ENCODE results near the gene DECR2. TPM values are rescaled to one million over a fixed set of nuclear protein-coding genes. Genes with fewer than 3 reads are reported as not detected.
"Not testable (repeated sequence)": the region's sequence is repeated elsewhere in the genome, so short reads cannot be mapped to it uniquely, and the experiment has no call there.

The DECR2 gene, protein sequence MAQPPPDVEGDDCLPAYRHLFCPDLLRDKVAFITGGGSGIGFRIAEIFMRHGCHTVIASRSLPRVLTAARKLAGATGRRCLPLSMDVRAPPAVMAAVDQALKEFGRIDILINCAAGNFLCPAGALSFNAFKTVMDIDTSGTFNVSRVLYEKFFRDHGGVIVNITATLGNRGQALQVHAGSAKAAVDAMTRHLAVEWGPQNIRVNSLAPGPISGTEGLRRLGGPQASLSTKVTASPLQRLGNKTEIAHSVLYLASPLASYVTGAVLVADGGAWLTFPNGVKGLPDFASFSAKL
- total RNA-seq = 10 to 100 TPM; 12.6 to 14.6 TPM

DNA sequence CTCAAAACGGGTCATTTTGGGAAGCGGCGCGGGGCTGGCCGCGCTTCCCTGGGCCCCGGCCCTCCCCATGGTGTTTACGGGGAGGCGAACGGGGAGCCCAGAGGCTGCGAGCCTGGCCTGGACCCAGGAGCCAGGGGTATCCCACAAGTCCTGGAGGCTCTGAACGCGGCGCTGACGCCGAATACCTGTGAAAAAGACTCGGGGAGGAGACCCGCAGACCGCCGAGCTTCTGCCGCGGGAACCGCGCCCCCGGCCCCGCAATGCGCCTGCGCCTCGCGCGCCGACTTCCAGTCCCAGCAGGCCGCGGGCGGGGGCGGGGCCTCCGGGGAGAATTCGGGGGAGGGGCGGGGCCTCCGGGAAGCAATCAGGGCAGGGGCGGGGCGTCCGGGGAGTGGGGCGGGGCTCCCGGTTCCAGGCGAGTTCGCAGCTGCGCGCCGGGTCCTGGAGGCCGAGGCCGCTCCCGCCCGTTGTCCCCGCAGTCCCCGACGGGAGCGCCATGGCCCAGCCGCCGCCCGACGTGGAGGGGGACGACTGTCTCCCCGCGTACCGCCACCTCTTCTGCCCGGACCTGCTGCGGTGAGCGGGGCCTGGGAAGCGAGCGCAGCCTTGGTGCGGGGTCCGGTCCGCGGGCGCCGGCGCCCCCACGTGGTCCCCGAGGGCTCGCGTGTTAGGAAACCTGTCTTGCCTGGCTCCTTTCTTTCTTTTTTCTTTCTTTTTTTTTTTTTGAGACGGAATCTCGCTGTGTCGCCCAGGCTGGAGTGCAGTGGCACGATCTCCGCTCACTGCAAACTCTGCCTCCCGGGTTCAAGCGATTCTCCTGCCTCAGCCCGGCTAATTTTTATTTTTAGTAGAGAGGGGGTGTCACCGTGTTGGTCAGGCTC is at the start of gene DECR2:
DECR2 (plus strand) TSS at position 418 of the 881 bp plus-strand sequence; CDS start at position 497, 79 bp downstream.
- ATAC-seq = peak; percentile 89
- peak; percentile 95 to 97 for DNase-seq (ENCODE audit: low spot score in 2 of 2)
- no peaks in the 10 kb centered on the region for H3K36me3 Mint-ChIP-seq
- H3K27ac Mint-ChIP-seq = peak within 1 kb of the TSS; percentile 86 to 91
- no peaks in the 10 kb centered on the region for H3K9me3 Mint-ChIP-seq

DNA sequence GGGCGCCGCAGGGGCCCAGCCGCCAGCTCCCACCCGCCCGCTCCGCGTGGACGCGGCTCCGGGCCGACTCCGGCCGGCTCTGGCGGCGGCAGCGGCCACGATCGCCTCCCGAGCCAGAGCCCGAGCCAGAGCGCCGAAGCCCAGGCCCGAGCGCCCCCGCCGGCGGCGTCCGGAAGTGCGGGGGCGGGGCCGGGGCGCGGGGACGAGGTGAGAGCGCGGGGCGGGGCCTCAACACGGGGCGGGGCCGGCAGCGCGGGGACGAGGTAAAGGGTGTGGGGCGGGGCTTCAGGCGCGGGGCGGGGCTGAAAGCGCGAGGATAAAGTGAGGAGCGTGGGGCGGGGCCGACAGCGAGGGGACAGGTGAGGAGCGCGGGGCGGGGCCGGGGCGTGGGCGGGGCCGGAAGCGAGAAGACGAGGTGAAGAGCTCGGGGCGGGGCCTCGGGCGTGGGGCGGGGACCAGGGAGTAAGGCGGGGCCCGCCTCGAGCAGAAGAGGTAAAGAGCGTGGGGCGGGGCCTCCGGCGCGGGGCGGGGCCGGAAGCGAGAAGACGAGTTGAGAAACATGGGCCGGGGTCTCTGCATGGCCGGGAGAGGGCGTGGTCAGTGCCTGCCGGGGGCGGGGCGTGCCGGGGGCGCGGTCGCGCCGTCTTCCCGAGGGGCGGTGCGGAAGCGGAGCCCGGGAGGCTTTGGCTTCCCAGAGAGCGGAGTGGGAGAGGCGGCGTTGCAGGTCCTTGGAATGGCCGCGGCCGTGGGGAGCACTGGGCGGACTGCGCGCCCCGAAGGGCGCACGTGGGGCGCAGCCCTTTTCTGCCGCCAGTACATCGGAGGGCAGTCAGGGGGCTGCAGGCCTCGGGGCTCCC is 48.9 kb upstream of the DECR2 start, which contains the start of gene AXIN1:
AXIN1 (minus strand) TSS at position 177 of the 857 bp plus-strand sequence. CDS start 5,698 bp downstream, outside the sequence.
- ATAC-seq (peak; percentile 70 to 87), DNase-seq (ENCODE audit: low spot score in 2 of 2) (peak; percentile 98 to 100)
- peak within 1 kb of the TSS in 1 of 2 donors; percentile 98 for H3K27ac Mint-ChIP-seq
- peaks cover 5 to 8% of the 10 kb centered on the region in 2 donors for H3K36me3 Mint-ChIP-seq
- no peaks in the 10 kb centered on the region for H3K9me3 Mint-ChIP-seq

DNA sequence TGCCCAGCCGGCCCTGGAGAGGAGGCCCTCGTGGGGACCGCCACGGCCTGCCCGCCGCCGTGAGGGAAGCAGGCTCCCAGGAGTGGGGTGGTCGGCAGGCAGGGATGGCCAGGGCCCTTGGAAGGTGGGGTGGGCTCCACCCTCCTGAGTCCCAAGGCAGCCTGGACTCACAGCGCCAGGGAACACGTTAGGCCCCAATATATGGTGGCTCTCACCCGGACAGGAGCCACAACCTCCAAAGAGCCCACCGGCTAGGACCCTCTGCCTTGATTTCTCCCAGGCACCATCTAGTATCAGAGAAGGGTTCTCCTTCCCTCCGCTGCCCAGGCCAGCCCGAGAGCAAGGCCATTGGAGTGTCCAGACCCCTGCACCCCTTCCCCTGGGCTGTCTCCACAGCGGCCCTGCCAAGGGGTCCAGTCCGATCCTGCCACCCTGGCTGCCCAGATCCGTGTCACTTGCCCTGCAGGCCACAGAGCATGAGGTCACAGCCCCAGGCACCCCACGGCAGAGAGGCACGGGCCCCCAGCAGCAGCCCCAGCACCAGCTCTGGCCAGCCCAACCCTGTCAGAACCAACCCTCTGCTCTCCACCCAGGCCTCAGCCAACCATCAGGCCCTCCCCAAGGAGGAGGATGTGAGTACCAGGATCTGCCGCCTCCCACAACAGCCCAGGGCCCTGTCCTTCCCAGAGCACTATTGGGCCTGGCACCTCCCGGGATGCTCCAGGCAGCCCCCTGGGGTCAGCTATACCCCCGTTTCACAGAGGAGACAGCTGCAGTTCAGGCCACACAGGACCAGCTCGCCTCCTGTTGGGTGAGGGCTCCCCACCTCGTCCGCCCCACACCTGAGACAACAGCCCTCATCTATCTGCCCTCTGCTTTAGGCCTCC is 48.0 kb upstream of the DECR2 start:
- Mint-ChIP-seq H3K9me3 (no peaks in the 10 kb centered on the region), H3K27ac (peak overlapping the region in 1 of 2 donors; percentile 28), H3K36me3 (peaks cover 5 to 8% of the 10 kb centered on the region in 2 donors)
- DNase-seq (ENCODE audit: low spot score in 2 of 2) = peak in 1 of 2 donors; percentile 62
- no peak for ATAC-seq

DNA sequence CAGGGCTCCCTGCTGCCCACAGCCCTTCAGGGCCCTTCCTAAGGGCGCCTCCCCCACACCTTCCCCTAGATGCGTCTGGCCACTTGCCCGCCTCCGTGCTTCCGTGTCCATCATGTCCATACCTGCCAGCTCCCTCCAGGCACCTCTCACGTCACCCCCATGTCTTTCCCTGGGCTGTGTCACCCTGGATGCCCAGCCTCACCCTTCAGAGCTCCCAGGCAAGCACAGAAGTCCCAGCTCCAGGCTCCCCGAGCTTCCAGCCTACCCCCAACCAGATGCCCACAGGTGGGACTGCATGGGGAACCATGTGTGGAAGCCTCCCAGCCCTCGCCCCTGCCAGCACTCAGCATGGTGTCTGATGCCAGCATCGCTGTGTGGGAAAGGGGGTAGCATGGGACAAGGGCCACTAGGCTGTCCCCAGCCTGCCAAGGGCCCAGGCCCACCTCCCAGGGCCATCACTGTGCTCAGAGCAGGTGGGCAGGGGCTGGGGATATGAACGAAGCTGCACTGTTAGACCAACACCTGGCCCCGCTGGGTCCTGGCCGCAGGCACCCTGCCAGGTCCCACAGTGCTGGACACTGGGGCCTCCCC is 47.3 kb upstream of the DECR2 start:
- Mint-ChIP-seq H3K36me3 (peaks cover 5 to 8% of the 10 kb centered on the region in 2 donors), H3K9me3 (no peaks in the 10 kb centered on the region), H3K27ac (peak overlapping the region in 1 of 2 donors; percentile 28)
- DNase-seq (ENCODE audit: low spot score in 2 of 2) (peak in 1 of 2 donors; percentile 60), ATAC-seq (no peak)

DNA sequence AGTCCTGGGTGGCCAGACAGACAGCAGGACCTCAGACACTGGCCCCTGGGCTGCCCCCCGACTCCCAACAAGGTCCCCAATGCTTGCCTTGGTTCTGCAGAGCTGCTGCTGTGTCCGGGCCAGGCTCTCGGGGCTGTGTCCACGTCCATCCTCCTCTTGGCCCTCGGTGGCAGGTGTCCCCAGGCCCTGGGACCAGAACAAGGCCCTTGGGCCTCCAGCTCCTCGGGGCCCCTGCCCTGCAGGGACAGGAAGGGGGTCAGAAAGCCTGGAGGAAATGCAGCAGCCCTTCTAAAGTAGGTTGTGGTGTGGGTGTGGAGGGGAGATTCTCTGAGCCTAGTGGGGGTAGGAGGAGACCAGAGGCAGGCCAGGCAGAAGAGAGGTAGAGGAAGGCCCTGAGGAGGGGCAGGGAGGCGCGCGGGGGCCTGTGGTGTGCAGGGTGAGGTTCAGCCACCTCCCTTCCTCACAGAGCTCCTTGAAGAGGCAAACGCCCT is 46.7 kb upstream of the DECR2 start:
- Mint-ChIP-seq H3K9me3 (no peaks in the 10 kb centered on the region), H3K27ac (peak overlapping the region; percentile 40 to 46), H3K36me3 (peaks cover 5 to 8% of the 10 kb centered on the region in 2 donors)
- DNase-seq (ENCODE audit: low spot score in 2 of 2) (peak in 1 of 2 donors; percentile 56), ATAC-seq (no peak)

DNA sequence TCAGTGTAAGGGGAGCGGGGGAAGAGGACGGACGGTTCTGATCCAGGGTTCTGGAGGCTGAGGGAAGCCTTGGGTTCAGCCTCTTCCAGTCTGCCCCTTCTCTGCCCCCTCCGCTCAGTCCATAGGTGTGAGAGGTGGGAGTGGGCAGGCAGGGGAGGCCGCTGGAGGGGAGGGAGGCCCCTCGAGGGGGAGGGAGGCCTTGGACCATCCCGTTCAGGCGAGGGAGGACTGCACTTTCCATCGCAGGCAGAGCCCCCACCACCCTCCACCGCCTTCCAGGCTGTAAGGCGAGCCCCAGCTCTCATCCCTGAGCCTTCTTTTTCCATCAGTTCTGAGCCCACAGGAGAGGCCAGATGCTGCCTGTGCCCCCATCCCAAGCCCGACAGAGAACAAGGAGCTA is 44.9 kb upstream of the DECR2 start:
- ATAC-seq (no peak), DNase-seq (ENCODE audit: low spot score in 2 of 2) (no peak)
- Mint-ChIP-seq H3K36me3 (no peaks in the 10 kb centered on the region), H3K27ac (no peak overlapping the region), H3K9me3 (no peaks in the 10 kb centered on the region)

DNA sequence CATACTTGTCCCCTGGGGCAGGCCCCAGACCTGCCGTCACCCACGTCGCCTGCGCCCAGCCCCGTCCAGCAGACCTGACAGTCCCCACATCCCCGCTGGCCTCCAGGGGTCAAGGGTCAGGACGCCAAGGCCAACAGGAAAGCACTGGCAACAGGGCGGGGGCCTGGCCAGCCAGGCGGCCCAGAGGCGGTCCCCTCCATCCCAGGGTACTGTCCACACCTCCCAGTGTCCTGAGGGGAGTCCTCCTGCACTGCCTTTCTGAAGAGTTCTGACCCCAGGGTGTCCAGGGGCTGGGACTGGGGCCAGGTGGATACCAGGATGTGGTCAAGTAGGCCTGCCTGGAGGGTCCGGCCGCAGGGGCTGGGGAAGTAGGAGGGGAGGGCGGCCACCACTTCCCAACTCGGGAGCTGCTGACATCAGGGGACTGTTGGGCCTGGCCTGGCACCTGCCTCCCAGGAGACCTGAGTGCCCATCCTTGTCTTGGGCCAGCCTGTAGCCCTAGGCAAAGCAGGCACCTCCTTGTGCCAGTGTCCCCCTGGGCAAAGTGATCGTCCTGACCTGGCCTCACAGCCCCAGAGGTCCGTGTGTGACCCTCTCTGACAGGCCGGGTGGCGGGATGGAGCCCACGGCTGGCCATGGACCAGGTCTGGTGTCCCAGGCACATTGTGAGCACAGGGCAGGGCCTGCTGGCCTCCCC is 42.5 kb upstream of the DECR2 start:
- Mint-ChIP-seq H3K9me3 (no peaks in the 10 kb centered on the region), H3K36me3 (no peaks in the 10 kb centered on the region), H3K27ac (no peak overlapping the region)
- ATAC-seq (no peak), DNase-seq (ENCODE audit: low spot score in 2 of 2) (peak in 1 of 2 donors; percentile 56)

DNA sequence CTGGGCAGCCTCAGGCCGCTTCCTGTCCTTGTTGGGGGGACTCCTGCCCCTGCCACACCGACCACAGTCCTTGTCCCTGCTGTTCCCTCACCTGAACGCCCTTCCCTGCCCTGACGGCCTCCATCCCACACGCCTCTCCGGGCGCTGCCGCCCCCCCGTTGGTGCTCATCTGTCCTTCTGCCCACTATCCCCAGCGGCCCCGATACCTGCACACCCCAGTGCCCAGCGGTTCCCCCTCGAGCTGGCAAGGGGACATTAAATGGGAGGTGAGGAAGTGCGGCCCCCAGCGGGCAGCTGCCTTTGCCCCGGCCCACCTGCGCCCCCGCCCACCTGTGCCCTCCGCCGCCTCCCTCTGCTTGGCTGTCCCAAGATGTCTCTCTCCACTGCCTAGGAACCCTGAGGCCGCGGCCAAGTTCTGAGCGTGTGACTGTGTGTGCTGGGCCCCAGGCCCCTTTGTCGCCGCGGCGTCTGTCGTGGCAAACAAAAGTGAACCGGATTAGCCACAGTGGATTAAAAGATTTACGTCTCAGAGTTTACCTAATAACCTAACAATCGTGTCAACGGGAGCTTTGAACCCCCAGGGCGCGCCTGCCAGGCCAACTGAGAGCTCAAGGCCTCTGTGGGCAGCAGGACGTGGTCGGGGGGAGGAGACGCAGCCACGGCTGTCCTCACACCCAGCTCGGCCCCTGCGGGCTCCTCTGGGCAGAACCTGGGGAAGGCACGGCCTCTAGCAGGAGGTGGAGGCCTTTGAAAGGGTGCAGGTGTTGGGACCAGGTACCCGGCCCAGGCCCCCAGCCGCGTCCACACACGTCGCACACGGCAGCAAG is 41.6 kb upstream of the DECR2 start:
- DNase-seq (ENCODE audit: low spot score in 2 of 2) (peak in 1 of 2 donors; percentile 56), ATAC-seq (no peak)
- Mint-ChIP-seq H3K27ac (no peak overlapping the region), H3K36me3 (no peaks in the 10 kb centered on the region), H3K9me3 (no peaks in the 10 kb centered on the region)

DNA sequence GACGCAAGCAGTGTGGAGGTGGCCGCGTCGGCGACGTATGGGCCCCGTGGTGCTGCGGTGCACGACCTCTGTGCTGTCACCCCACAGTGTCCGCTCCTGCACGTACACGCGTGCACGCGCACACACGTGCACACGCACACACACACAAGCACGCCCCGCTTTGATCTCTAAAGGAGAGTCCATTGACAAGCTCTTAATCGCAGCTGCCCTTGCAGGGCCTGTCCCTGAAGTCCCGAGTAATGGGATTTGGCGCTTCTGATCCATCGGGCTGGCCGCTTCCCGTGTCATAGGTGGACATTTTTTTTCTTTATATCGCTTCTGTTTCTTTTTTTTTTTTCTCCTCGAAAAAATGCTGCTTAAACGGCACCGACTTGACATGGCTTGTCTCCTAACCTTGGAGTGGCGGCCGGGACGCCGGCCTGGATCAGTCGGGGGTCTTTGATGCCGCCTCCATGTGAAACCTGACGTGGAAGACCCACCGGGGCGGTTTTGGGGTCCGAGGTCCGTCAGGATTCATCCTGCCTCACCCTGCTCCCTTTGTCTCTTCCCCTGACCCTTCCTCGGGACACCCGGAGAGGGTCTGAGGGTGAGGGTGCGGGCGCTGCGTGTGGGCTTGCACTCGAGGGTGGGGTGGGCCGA is 40.9 kb upstream of the DECR2 start:
- ATAC-seq (no peak), DNase-seq (ENCODE audit: low spot score in 2 of 2) (no peak)
- H3K36me3 Mint-ChIP-seq = no peaks in the 10 kb centered on the region
- H3K27ac Mint-ChIP-seq = no peak overlapping the region
- H3K9me3 Mint-ChIP-seq = no peaks in the 10 kb centered on the region

DNA sequence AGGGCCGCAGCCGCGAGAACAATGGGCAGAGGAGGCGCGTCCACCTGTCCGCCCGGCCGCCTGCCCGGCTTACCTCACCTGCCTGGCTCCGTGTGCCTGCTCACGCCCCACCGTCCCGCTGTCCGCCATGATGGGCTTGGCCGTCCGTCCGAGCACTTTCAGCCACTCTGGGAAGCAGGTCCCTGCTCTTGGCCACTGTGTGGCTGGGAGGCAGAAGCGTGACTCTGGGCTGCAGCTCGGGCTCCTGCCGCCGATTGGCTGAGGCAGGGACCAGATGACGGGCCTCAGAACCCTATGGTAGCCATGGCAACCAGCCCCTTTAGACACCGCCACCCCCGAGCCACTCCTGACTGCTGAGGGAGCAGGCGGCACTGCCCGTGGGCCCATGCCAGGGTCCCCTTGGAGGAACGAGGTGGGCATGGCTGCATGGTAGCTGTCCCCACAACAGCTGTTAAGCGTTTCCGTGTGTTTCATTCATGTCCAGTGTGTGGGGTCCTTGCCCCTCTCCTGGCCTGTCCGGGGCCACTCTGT is 40.3 kb upstream of the DECR2 start:
- H3K27ac Mint-ChIP-seq = no peak overlapping the region

DNA sequence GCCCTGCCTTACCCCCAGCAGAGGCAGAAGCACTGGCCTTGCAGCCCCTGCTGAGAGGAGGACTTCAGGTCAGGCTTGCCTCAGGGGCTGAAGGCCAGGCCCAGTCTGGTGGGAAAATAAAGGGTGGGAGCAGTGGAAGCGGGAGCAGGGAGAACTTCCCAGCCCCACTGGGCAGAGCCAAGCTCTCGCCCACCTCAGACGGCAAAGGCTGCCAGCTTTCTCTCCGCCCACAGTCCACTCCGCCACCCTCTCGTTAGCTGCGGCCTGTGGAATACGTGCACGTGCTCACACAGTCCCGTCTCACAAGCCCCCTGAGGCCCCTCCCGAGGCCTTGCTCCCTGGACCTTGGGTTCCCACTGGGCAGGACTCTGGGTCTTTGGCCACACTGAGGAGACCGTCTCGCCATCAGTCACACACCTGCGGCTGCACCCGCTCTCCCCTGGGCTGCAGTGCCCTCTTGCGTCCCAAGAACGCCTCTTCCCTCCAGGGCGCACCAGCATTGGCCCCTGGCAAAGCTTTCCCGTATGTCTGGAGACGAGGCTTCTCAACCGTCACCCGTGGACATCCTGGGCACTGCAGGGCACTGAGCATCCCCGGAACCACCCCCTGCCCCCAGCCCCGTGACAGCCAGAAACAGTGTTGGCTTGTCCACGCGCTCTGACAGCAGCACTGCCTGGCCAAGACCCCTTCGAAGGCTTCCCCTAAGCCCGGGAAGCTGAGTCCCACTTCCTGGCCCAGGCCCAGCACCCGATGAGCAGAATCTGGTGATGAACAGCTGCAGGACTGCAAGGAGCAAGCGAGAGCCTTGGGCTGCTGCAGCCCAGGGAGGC is 39.6 kb upstream of the DECR2 start:
- Mint-ChIP-seq H3K9me3 (no peaks in the 10 kb centered on the region), H3K27ac (no peak overlapping the region), H3K36me3 (no peaks in the 10 kb centered on the region)
- ATAC-seq (peak; percentile 92), DNase-seq (ENCODE audit: low spot score in 2 of 2) (peak; percentile 74 to 77)

More for the DNA sequence above, 40.3 kb upstream of the DECR2 start:
- H3K36me3 Mint-ChIP-seq = no peaks in the 10 kb centered on the region
- H3K9me3 Mint-ChIP-seq = no peaks in the 10 kb centered on the region
- no peak for DNase-seq (ENCODE audit: low spot score in 2 of 2)
- ATAC-seq = no peak

DNA sequence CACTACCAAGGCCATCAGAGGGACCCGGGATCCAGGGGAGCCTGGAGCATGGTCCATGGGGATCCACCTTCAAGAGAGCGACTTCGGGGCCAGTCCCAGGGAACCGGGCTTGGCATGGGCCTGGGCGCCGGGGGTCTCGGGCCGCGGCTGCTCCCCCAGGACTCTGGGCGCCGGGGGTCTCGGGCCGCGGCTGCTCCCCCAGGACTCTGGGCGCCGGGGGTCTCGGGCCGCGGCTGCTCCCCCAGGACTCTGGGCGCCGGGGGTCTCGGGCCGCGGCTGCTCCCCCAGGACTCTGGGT is 39.0 kb upstream of the DECR2 start:
- not testable (repeated sequence) for H3K36me3 Mint-ChIP-seq; H3K27ac Mint-ChIP-seq; H3K9me3 Mint-ChIP-seq; DNase-seq (ENCODE audit: low spot score in 2 of 2)
- ATAC-seq = peak in 1 of 2 donors; percentile 9

Data from activated naive CD4-positive, alpha-beta T cell treated with anti-CD3 and anti-CD28 coated beads, Interleukin-2, amount 50 U/mL, for 72 hours (primary cell).